ENCODE measurements around the gene SMIM5.
"Not testable (repeated sequence)": the region's sequence is repeated elsewhere in the genome, so short reads cannot be mapped to it uniquely, and the experiment has no call there.

SMIM5 gene

DNA sequence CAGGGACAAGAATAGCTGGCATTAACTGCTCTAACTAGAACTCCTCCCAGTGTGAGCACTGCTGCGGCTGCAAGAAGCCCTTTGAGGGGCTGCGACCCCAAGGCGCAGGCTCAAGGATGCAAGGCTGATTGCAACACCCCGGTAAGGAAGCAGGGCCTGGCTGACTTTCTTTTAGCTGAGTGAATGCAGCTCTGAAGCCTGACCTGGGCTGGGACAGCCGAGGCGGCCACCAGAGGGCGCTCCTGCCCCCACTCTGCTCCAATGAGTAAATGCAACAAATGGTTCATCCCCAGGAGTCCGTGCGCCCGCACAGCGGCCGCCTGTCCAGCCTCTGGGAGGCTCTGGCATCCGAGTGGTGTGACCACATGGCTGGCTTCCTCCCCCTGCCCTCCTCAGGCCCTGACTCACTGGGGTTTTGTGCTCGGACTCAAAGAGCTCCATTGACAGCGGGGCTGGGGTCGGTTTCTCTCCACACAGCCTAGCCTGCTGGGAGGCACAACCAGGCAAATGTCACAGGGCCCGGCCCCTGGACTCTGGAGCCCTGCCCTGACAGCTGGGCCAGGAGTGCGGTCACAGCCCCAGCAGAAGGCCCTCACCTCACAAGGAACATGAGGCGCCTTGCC lies at the start of gene SMIM5:
Gene SMIM5, plus strand, starts transcription at position 572 of the 623 bp plus-strand sequence. CDS start 6,768 bp downstream, outside the sequence.
- peak; percentile 79 for DNase-seq

GRCh38 chr17:75584849-75585175 lies 48.4 kb upstream of the SMIM5 start:
- no peak for DNase-seq

- DNase-seq: peak; percentile 57
Observed at GRCh38 chr17:75587675-75588595, 45.3 kb upstream of the SMIM5 start, which contains the start of gene MYO15B. Gene MYO15B, plus strand, starts transcription at chr17:75587800. Its CDS starts 258 bp downstream, at chr17:75588058.

DNA sequence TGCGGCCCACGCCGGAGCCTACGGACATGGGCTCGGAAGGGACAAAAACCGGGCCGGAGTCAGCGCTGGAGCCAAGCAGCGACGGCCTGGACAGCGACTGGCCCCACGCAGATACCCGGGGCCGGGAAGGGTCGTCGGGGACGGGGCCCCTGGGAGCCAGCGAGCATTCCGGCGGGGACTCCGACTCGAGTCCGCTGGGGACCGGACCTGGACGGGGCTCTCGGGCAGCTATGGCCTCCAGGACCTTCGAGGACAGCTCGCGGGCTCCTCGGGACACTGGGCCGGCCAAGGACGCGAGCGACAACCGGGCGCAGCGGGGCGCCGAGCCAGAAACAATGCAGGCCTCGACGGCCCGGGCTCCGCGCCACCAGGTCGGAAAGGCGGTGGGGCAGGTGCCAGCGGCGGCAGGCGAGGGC lies 44.6 kb upstream of the SMIM5 start:
- DNase-seq: no peak

- DNase-seq: peak; percentile 96
Observed at GRCh38 chr17:75589012-75589918, 44.0 kb upstream of the SMIM5 start.

GRCh38 chr17:75589919-75590303 lies 43.3 kb upstream of the SMIM5 start:
- DNase-seq: no peak

DNA sequence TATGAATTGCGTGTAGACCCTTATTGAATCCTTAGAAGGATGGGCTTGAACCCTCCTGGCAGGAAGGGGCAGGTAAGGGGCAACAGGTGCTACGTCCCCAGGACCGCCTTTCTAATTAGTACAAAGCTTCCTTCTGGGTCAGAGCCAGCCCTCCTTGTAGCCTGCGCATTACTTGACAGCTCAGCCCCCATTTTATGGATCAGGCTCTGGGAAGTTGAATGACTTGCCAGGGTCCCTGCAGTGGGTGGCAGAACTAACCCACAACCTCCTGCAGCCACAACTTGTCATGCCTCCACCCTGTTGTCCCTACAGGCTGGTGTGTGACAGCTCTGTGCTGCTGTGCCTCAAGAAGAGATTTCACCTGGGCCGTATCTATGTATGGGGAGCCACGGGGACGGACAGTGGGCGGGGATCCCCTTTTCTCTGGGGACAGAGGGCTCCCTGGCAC lies 42.9 kb upstream of the SMIM5 start:
- DNase-seq: no peak

- DNase-seq: no peak
Observed at GRCh38 chr17:75590849-75591721, 42.1 kb upstream of the SMIM5 start.

DNA sequence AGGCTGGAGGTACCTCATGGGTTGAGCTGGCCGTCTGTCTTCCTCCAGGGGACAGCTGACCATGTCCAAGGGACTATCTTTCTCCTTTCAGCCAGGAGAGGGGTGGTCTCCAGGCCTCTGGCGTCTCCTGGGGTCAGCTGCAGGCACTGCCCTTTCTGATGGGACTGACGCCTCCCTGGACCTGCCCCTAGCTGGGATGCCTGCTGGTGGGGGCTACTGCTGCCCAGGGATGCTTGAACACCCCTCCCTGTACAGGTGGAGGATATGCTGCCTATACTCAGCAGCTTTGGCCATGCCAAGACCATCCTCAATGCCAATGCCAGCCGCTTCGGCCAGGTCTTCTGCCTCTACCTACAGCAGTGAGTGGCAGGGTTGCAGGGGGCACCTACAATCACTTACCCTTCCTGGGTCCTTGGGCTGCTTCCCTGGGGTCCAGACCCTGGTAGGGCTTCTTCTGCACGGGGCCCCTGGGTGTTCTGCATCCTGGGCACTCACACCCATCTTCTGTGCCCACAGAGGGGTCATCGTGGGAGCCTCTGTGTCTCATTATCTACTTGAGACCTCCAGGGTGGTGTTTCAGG lies 41.4 kb upstream of the SMIM5 start:
- no peak for DNase-seq

- no peak for DNase-seq
Observed at GRCh38 chr17:75592348-75593020, 40.8 kb upstream of the SMIM5 start.

GRCh38 chr17:75593430-75593829 lies 39.8 kb upstream of the SMIM5 start:
- DNase-seq: not testable (repeated sequence)

GRCh38 chr17:75594499-75595283 lies 38.5 kb upstream of the SMIM5 start:
- no peak for DNase-seq

DNA sequence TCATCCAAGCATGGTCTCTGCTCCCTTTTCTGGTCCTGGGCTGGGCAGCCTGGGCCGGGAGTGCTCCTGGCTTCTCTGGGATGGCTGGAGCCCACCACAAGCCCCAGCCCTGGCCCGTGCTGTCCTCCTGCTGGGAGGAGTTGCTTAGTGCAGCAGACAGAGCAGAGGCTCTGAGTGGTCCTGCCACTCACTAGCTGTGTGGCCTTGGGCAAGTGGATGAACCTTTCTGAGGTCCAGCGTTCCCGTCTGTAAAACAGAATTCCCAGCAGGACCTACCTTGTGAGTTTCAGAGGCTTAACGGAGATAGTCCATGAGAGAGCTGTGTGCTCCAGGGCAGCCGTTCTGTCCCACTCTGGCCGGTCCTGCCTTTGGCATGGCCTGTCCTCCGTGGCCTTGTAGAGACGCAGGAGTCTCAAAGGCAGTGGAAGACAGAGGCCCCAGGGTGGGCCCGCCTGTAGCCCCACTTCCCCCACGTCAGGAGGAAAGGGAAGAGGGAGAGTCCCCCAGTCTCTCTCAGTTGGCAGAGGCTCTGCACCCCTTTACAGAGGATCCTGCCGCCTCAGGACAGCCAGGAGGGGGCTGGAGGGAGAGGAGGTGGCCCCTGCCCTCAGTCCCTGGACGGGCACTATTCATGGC lies 37.8 kb upstream of the SMIM5 start:
- no peak for DNase-seq

DNA sequence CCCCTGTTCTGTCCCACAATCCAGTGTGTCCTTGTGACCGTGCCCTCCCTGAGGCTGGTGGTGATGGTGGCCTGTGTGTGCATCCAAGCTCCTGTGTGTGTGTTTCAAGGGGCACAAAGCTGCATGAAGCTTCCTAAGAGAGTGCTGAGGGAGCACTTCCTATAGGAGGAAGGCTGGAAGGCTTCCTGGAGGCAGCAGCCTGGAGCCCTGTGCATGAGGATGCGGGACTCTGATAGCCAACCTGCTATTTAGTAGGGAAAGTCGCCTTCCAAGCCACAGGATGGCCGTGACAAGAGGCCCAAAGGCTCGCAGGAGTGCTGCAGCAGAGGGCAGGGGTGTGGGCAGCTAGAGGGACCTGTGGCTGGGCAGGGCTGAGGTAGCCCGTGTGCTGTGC lies 37.3 kb upstream of the SMIM5 start:
- DNase-seq: no peak

DNA sequence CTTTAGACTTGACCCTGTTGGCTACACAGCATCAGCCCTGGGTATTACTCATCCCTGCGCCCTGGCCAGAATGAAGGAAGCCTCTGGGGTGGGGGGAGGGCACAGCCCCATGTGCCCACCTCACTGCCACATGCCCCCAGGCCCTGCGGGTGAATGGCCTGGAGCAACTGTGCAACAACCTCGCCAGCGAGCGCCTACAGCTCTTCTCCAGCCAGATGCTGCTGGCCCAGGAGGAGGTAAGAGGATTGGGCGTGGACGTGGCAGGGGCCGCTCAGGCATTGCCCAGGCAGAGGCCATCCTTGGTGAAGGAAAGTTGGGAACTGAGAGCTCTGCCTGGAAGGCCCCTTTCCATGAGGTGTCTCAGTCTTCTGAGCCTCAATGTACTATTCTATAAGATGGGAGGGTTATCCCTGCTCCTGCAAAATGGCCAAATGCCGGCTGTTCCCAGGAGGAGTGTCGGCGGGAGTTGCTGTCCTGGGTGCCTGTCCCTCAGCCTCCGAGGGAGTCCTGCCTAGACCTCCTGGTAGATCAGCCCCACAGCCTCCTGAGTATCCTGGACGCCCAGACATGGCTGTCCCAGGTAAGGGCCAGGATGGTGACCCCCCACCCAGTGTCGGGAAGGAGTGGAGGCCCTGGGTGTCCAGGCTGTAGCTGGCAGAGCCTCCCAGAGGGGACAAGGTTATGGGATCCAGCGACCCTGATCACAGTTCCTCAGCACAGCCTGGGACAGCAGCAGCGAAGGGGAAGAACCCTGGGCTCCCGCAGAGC lies 36.7 kb upstream of the SMIM5 start:
- no peak for DNase-seq

- DNase-seq: peak; percentile 65
Observed at GRCh38 chr17:75601057-75601987, 31.9 kb upstream of the SMIM5 start.

DNA sequence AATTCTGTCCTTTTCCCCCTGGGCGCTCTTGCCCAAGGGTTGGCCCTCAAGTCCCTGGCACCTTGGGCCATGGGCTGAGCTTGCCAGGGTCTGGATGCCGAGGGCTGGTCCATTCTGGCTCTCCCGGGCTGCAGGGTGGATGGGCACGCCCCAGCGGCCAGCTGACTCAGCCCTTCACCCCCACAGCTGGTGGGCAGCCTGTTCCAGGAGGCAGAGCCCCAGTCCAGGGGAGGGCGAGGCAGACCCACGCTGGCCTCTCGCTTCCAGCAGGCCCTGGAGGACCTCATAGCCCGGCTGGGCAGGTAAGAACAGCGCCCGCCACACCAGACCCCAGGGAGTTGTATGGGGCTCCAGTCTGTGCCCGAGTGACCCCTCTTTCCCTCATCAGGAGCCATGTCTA lies 30.6 kb upstream of the SMIM5 start:
- no peak for DNase-seq

GRCh38 chr17:75603123-75603522 lies 30.1 kb upstream of the SMIM5 start:
- DNase-seq: no peak

All from CD4-positive, alpha-beta T cell treated with Interleukin-17A for 1 hour (primary cell).